Right lung (tissue), 5 donors: Measurements from ENCODE around the gene ARL15. TPM values are rescaled to one million over a fixed set of nuclear protein-coding genes. Genes with fewer than 3 reads are reported as not detected.
A peak's percentile ranks its signal among the peaks of the same experiment; 100 is the strongest.
"Not testable (repeated sequence)": the region's sequence is repeated elsewhere in the genome, so short reads cannot be mapped to it uniquely, and the experiment has no call there.

Experiments
- DNase-seq, 2 donors: peaks; one replicate each; pipeline ENCODE4 v3.0.0-alpha.2; 2013
- polyA plus RNA-seq, 5 donors: library from polyadenylated mRNA; unstranded; fragments of 120-200 nt; gene quantifications; one replicate each; pipeline versions ENCODE4 v1.2.1 to v1.2.3, GENCODE V29; 2013; ENCODE audit warnings: inconsistent platforms in 1 of 5, low replicate concordance in 1 of 5; ENCODE audit not compliant: insufficient read length in 5 of 5, insufficient read depth in 1 of 5

The ARL15 gene
- polyA plus RNA-seq, 5 donors = 16.5 to 30.1 (median 25.3) TPM

DNA sequence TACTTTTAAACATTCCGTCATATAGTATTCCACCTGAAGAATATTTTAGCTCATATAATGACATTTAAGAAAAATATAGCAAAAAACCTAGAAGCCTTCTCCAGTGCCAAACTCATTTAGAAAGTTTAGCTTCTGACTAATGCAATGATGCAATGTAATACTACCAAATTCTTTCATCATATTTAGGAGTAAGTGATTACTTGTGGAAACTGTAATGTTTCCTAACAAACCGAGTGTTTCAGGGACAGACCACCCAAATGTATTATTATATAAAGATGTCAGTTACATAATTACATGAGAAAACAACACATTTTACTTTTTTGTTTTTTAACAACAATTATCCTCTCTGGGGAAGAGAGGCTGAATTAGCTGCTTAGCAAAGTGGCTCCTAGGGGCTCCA is 316.2 kb downstream of the ARL15 start:
- peak; percentile 7 to 17 for DNase-seq

DNA sequence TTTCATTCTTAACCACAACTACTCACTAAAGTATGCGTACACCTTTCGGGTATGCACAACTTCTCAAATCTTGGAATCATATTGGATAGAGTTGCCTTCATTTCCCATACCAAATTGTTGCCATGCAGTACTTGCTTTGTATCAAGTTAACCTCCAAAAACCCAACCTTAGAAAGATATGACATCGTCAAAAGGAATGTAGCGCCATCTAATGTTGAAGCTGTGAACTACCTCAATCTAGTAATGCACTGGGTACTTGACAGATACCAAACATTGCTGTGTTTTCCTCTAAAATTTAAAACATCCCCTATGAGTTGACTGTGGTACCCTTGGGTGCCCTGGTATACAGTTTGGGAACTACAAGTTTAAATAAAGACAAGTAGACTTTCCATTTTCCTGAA is 318.4 kb downstream of the ARL15 start:
- DNase-seq = no peak

DNA sequence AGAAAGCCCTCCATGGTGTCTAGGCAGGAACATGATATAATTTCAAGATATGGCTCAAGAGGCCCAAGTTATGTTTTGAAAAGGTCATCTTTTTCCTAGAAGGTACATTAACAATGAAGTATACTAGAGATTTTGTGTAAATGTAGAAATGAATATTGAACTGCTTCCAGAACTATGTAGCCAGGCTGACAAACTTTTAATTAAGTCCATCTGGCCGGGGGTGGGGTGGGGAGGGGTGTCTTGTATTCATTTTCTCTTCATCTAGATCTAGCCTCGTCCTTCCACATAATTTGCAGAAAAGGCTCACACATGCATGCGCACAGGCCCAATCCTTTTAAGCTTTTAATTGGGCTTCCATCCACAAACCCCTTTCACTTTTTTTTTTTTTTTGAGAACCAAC is 323.3 kb downstream of the ARL15 start:
- no peak for DNase-seq

DNA sequence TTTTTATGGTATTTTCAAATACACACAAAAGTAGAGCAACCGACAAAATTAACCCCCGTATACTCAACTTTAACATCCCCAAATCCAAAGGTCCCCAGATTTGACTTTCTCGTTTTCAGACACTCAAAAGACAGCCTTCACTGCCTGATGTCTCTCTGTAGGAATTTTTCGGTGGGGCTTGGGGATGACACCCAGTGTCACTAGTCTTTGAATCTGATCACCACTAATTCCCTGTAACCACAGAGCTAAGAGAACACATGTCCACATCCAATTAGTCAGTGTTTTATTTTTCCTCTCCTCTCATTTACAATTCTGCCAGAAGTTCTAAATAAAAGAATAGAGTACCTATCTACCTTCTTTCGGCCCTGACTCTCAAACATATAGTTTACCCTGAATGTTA is 324.6 kb downstream of the ARL15 start:
- no peak for DNase-seq

DNA sequence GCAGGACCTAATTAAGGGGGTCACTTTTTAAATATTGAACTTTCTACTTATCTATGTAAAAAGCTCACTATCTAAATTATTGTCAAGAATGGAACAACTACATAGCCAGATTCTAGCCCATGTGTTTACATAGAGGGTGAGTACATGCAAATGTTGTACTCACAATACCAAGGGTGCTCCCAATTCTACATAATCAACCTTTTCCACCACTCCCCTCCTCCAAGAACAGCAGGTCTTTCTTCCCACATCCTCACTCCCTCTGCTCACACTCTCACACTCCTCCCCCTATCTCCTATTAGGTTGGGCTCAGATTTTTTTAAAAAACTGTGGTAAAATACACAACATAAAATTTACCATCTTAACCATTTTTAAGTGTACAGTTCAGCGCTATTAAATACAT is 325.4 kb downstream of the ARL15 start:
- no peak for DNase-seq

- DNase-seq = no peak
Observed at GRCh38 chr5:53983568-53984460, 326.6 kb downstream of the ARL15 start.

GRCh38 chr5:53982319-53982718 is 328.1 kb downstream of the ARL15 start:
- DNase-seq = not testable (repeated sequence)

DNA sequence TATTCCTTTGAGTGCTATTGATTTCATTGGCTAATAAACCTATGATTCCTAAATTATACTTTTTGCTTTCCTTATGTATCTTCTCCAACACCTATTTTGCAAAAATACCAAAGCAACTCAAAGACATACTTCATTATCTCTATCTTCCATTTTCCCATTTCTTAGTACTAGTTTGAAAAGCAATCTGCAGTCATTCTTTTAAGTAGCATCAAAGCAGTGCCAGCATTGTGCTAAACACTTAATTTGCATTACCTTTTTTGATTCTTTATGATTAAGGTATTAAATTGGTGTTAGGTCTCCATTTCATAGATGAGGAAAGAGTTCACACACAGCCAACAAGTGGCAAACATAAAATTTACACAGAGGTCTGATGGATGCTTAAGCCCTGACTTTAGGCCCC is 330.3 kb downstream of the ARL15 start:
- DNase-seq = no peak

DNA sequence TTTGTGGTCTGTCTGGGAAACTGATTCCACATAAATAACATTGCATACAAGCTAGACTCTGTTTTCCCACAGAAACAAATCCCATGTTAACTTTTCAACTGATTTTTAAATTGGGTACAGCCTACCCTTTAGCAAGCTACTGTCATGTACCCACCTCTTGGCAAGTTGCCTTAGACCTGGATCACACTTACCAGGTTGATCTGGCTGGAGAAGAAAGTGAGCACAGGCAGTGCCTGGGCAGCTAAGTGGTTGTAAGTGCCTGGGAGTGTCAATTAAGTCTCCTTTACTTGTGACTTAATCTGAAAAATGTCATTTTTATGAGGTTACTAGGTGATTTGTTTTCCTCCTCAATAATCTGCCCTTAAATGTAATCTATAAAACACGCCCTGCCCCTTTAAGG is 336.4 kb downstream of the ARL15 start:
- no peak for DNase-seq

GRCh38 chr5:53972314-53972713 is 338.1 kb downstream of the ARL15 start:
- no peak for DNase-seq

DNA sequence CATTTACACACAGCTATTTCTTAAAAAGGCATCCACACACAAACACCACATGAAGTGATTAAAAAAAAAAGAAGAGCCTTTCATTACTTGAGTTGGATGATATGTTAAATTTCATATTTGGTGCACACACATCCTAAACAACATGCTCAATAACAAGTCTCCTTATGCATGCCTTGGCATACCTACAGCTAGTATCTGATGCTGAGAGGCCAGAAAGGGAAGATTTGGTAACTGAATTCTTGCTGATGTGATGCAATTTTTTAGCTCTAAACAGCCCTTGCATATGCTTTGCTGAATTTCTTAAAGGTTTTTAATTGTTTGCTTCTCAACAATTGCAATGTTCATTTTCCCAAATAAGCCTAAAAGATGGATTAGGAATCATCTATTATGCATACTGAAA is 338.8 kb downstream of the ARL15 start:
- DNase-seq = peak in 1 of 2 donors; percentile 3

GRCh38 chr5:53971131-53971530 is 339.2 kb downstream of the ARL15 start:
- DNase-seq = peak; percentile 2 to 13

- no peak for DNase-seq
Observed at GRCh38 chr5:53970475-53970874, 339.9 kb downstream of the ARL15 start.

DNA sequence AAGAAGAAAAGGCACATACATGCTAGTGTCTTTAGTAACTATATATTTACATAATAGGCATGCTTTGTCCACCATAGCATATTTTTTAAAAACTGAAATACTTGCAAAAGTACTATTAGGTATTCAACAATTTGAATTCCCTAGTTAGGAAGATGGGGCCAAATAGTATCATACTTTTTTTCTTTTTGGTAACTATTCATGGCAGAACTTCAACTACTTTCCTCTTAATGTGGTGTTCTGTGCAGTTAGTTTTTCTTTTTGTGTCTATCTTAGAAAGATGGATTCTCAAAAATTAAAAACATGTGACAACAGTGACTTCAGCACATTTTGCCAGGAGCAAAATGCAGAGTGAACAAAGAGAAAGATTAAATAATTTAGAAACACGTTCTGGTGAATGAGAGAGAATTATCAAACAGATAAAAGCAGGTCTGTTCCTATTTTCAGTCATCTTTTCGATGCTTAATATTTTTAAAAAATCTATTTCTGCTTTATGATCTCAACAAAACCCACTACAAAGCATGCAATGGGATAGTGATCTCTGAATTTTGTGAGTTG is 341.1 kb downstream of the ARL15 start:
- no peak for DNase-seq

DNA sequence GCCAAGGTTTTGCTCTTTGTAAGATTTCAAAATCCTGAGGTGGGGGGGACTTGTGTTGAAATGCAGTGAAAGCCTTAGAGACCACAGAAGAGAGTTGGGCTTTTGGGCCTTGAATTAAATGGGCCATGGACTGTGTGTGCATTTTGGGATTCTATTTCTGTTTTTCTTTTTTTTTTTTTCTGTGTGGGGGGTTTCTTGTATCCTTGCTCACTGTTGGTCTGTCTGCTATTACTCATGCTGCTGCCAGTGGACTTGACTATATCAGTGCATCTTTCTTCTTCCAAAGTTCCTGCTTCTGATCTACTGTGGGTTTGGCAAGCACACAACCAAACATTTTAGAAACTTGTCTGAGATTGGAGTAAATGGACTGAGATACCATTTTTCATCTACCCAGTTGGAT is 344.9 kb downstream of the ARL15 start:
- DNase-seq = no peak

DNA sequence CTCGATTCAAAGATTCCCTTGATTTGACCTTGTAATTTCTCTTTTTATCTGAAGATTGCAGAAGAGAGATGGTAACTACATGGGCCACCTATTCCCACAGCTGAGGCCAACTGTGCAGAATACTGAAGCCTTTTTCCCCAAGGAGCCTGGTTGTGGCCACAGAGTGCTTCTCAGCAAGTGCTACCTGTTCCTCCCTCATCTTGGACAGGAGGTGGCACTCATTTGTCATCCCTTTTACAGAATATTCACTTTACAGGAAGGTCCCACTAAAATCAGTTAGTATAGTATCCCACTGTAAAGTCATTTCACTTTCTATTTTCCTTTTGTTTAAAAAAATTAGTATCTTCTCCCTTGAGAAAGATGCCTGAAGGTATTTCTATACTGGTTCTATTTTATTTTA is 346.4 kb downstream of the ARL15 start:
- no peak for DNase-seq

- no peak for DNase-seq
Observed at GRCh38 chr5:53962306-53962705, 348.1 kb downstream of the ARL15 start.

DNA sequence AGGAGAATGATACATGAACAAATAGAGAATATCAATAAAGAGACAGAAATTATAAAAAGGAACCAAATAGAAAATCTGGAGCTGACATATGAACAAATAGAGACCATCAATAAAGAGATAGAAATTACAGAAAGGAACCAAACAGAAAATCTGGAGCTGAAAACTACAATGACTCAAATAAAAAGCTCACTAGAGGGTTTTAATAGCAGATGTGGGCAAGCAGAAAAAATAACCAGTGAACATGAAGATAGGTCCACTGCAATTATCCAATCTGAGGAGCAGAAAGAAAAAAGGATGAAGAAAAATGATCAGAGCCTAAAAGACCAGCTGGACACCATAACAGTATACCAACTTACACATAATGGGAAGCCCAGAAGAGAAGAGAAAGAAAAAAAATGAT is 353.7 kb downstream of the ARL15 start:
- no peak for DNase-seq

DNA sequence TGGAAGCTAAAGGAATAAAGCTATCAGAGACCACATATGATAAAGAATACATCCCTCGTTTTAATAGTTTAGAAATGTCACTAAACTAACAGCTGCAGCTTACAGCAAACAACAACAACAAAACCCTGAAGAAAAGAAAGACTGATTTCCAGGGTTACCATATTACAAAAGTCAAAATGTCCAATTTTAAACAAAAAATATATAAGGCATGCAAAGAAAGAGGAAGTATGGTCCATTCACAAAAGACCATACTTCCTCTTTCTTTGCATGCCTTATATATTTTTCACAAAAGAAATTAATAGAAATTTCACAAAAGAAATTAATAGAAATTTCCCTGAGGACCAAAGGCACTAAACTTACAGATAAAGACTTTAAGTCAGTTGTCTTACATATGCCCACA is 354.2 kb downstream of the ARL15 start:
- no peak for DNase-seq

GRCh38 chr5:53950621-53951020 is 359.8 kb downstream of the ARL15 start:
- no peak for DNase-seq

- DNase-seq = no peak
Observed at GRCh38 chr5:53948598-53948997, 361.8 kb downstream of the ARL15 start.

GRCh38 chr5:53946405-53947100 is 363.8 kb downstream of the ARL15 start:
- DNase-seq = no peak

DNA sequence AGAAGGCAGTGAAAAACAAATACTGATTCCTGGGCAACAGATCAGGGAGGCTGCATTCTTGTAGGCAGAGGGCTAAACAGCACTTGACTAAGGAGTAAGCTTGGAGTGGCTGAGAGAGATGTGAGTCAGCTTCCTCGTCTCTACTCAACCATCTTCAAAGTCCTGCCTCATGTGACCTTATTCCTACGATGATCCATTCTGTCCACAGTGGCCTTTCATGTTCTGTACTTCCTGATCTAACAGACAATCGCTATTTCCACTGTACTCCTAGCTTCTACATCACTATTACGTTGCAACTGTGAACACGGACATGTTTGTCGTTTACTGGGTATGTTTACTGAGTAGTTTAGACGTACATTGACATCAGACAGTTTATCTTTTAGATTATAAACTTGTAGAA is 365.4 kb downstream of the ARL15 start:
- no peak for DNase-seq
